B cell (primary cell): ENCODE results near the gene HOXB8.

Experiments used
- CTCF ChIP-seq: fragments of 200-600 bp; IDR thresholded peaks from one replicate; pipeline ENCODE4 v1.8.0; 2022; ENCODE audit warnings: antibody characterized with exemption, mild to moderate bottlenecking
- EZH2 ChIP-seq: IDR thresholded peaks from 2 replicates; pipeline ENCODE4 v1.6.1; 2012; ENCODE audit warnings: borderline replicate concordance, low read depth, mild to moderate bottlenecking, moderate library complexity, low read length; ENCODE audit not compliant: insufficient read depth, poor library complexity, severe bottlenecking

DNA sequence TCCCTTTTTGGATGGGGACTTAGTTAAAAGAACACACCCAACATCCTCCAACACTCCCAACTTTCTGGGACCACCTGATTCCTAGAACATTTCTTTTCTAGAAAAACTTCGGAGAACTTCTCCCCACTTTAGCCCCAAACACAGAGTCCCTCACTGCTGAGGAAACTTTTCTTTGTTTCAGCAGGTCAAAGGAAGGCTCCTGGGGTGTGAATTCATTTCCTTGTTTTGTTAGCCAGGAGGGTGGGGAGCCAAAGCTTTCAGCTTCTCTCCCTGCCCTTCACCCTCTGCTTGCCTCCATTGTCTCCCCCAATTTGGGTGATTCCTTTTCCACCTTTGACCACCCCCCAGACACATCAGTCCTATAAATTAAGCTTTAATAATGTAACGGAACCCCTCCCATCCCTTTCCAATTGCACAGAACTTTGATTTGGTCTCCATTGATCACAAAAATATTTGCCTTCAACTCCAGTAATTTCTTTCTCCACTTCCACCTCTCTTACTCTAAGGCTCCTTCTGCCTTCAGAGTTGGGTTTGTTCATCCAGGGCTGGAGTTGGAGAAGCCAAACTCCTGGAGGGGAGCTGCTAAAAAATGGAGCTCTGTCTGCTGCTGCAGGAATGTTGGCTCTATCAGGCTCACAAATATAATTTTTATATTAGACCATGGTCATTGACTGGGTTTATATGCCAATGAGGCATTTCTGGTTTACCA lies 47.3 kb downstream of the HOXB8 start:
- TF ChIP-seq CTCF, result no peak
- TF ChIP-seq EZH2, result no peak
